Stimulated activated CD8-positive, alpha-beta memory T cell treated with anti-CD3 and anti-CD28 coated beads, Interleukin-15, amount 100 ng/mL, for 4 hours (primary cell): ENCODE measurements around the gene ASRGL1.

Source experiments
- DNase-seq, 2 donors: peaks; one replicate each; pipeline ENCODE4 v3.0.0-alpha.2; 2020; ENCODE audit warnings: low read depth in 2 of 2

Gene ASRGL1

DNA sequence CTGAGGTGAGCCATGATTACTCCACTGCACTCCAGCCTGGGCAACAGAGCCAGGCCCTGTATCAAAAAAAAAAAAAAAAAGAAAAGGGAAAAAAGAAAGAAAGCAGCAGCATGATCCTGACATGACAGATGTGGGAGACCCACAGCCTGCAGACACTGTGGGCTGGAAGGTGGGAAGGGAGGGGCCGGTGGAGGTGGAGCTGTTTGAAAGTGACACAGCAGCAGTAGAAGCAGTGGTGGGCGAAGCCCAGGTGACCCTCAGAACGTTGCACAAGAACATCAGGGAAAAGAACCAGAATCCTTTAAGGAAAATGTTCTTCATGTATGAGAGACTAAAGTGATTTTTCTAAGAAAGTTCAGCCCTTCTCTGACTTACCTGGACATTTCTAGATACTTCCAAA is 55.3 kb downstream of the ASRGL1 start:
- DNase-seq, result no peak

DNA sequence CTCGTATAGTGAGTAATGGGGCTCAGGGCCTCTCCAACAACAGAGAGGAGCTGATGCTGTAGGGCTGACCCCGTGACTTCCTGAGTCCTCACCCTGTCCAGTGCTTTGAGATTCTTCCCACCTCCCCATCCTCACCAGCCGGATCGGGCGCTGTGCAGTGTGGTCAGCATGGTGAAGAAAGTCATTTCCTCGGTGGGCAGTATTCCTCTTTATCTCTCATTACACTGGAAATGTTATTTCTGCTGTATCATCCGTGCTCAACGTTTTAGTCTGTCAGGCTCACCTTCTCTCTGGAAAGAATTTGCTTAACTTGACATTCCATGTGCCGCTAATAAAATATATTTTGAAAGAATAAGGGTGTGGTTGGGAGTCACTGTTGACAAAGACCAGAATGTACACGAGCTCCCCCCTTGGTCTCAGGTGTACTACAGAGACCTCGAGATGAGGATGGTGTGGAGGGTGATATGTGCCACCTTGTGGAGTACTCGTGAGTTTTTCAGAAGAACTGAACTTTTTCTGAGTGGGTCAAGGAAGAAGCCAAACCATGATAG is 55.9 kb downstream of the ASRGL1 start:
- no peak for DNase-seq

DNA sequence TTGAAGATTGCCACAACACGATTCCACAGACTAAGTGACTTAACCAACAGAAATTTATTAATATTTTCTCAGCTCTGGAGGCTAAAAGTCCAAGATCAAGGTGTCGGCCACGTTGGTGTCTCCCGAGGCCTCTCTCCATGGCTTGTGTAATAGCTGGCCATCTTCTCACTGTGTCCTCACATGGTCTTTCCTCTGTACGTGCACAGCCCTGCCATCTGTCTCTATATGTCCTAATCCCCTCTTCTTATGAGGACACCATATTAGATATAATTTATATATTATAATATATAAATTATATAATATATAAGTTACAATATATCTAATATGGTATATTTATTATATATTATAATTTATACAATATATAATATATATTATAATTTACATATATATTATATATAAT is 56.5 kb downstream of the ASRGL1 start:
- no peak for DNase-seq

DNA sequence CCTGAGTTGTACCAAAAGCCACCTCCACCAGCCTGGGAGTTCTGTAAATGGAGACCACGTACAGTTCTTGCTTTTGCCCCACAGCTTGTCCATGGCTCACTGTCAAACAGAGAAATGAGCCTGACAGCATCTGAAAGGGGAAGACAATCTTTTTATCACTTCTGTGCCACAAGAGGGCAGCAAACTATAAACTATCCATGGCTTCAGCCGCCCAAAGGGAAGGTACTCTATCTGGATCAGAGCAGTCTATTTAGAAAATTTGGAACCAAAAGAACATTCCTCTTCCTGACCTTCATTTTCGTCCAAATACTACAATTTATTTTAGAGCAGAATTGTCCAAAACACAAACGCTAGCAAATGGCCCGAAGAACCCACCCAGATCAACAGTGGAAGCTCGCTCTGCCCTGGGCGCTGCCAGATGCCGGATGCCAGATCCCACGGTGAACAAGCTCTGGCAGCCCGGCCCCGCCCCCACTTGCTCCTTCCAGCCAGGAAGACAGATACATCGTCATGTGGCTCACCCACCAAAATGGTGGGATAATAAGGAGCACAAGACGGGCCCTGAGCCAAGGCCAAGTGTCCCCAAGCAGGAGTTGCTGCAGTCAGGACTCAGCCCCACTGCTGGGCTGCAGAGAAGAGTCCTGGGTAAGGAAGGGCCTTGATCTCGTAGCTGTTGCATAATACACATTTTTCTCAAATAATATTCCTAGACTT is 57.7 kb downstream of the ASRGL1 start:
- no peak for DNase-seq

DNA sequence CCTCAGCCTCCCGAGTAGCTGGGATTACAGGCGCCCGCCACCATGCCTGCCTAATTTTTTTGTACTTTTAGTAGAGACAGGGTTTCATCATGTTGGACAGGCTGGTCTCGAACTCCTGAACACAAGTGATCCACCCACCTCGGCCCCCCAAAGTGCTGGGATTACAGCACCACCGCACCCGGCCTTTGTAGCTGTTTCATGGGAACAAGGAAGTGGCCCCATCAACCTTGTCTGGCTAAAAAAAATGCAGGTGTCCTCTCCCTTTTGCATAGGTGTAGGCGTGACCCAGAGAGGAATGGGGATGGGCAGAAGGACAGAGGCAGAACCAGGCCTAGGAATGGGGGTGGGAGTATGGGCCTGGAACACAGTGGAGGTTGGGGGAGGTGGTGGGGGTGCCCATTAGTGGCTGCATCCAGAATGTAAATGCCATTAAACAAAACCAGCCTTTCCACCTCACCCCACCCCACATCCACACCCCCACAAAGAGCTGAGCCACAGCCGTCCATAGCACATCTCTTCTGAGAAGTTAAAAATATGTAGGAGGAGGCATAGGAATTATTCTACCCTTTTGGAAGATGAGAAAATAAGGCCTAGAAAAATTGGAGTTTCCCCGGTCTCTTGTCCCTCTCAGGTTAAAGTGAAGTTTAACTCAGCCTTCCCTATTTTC is 58.8 kb downstream of the ASRGL1 start:
- DNase-seq, result no peak

DNA sequence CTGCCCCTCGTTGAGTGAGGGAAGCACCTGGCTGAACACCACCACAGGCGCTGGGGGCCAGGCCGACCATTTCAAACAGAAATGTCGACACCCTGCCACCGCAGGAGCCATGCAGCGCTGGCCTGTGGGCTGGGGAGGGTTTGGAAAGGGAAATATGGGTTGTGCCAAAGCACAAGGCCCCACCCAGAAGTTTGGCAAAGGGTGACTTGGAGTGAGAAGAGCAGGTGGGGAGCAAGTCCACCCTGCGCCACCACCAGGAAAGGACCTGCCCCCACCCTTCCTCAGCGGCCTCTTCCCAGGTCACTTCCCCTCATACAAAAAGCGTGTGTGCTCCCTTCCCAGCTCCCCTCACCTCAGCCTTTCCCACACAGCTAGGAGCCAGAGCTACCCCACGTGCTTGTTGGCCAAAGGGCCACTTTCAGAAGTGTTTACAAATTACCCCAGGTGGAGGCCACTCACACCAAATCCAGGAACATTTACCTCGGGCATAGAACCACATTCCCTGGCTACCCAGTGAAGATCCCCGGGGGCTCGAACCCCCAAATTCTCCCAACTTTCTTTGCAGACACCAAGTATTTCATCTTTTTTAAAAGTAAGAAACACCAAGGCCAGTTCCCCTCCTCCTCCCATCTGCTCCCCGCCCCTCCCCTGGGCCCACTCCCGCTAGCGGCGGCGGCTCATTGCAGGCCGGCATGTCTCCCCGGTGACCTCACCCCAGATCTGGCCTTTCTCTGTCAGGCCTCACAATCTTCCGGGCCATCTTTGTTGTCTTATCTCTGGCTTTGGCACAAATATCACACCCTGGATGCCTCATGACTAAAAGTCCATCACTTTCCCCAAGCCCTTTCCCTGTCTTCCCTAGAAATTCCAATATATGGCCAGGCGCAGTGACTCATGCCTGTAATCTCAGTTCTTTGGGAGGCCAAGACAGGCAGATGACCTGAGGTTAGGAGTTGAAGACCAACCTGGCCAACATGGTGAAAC is 61.1 kb downstream of the ASRGL1 start:
- no peak for DNase-seq

DNA sequence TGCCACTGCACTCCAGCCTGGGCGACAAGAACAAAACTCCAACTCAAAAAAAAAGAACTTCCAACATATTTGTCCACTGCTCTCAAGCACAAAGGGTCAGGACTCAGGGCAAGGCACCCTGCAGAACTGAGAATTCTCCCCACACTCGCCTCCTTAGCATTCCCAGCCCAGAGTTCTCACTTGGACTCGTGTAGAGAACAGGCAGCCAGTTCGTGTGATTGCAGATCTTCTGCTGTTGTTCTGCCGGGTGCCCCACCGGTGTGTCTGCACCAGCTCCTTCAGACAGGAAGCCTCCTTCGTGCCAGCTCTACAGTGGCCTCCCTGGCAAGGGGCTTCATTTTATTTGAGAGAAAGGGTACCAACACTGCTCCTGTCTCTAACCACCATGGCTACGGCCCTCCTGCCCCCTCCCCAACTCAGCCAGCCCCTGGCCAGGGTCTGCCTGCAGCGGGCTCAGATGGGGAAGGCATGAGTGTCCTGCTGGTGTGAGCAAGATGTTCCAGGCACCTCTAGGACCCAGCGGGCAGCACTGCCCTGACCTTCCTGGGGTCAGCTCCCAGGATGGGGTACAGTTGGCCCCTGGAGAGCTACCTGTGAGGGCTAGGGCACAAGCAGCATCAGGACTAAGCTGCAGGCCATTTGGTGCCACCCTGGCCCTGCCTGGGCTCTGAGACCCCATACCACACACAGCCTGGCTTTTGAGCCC is 62.1 kb downstream of the ASRGL1 start:
- no peak for DNase-seq

DNA sequence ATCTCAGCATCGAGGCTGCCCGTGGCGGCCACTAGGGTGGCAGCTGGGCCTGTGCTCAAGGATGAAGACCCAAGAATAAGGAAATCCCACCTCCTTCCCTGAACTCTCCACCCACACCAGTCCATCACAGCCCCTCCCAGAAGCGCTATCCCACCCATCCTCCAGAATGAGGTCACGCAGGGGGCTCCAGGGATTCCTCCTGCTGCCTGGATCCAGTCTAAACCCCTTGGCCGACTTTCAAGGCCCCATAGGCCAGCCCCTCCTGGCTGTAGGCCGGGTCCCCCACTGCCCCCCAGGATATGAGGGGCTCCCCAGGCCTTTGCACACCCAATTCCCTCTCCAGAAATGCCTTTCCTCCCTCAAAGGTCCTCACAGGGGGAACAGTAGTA is 62.6 kb downstream of the ASRGL1 start:
- no peak for DNase-seq

DNA sequence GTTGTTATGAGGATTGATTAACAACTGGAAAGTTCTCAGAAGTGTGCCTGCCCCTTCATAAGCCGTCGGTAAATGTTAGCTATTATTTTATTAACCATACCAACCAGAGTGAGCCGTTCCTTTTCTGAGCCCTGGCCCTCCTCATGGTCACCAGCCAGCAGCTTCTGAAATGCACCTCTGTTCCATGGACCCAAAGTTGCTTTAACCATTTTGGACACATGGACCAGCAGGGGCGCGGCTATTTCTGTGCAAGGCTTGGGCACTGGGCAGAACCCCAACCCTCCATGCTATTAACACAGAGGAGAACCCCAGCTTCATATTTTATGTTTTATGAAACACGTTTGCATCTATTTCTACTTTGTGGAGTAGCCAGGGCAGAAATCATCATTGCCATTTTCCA is 63.0 kb downstream of the ASRGL1 start:
- DNase-seq, result no peak

DNA sequence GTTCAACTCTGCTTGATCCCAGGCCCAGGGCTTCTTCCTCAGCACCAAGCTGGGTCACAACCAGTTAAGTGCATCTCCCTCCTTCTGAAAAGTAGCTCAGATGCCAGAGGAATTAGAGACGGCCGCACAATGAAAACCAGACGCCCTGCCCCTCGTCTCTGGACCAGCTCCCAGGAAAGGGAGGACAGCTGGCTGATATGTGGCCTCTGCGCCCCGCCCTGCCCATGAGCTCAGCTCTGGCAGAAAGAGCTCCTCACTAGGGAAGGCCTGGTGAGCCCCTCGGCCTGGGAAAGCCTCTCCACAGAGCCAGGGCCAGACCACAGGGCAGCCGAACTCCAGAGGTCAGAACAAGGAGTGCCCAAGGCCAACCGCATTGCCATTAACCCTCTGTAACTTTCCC is 63.5 kb downstream of the ASRGL1 start:
- no peak for DNase-seq

DNA sequence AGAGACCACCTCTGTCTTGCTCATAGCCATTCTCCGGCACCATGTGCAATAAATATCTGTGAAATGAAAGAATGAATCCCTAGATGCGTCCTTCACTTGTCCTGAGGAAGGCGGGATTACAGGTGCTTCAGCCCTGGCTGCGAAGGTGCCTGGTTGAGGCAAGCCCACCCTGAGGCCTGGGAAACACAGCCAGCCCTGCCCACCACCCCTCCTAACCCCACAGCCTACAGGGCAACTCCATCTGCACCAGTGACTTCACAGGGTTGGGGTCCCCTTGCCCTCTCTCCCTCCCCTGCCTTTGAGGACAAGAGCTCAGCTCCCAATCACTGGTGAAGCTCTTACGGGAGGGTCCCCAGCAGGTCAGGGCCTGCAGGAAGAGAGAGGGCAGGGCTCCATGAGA is 64.1 kb downstream of the ASRGL1 start:
- no peak for DNase-seq

DNA sequence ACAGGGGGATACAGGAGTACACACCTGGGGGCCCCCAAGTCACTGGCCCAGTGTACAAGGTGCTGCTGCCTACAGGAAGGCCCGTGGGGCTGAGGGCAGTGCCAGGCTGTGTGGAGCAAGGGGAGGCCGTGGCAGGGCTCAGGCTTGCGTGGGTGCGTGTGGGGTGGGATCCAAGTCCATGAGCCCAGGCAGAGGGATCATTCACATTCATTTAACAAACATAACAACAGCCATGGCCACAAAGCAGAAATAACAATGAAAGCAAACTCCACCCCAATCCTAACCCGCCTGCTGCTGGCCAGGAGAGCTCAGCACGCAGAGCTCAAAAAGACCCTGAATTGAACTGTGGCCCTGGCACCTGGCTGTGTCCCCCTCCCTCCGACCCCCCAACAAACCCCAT is 64.6 kb downstream of the ASRGL1 start:
- no peak for DNase-seq

DNA sequence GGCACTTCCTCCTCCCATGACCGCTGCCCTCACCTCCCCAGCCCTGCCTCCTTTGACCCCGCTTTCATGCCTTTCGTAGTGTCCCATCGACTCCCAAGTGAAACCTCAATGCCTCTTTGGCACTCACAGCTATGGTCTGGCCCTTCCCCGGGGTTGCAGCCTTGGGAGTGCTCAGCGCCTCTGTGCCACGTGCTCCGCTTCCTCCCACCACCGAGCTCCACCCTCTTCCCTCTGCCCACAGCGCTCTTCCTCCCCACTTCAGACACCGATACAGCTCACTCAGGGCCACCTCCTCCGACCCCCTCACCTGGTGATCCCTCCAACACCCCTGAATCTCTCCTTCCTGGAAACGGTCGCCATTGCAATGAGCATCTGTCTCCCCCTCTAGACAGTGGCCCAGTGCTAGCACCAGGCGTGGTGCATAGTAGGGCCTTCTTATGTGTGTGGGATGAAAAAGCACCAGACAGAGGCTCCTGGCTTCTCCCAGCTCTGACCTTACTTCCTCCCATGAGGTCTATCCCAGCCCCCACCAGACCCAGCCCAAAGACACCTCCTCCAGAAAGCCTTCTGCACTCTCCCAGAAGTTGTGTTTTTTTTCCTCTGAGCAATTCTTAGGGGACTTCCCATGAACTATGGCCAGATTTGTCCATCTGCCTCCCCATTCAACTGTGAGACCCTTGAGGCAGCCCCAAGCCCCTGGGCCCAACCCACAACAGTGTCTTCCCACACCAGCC is 65.1 kb downstream of the ASRGL1 start:
- DNase-seq, result peak; percentile 15 to 30

DNA sequence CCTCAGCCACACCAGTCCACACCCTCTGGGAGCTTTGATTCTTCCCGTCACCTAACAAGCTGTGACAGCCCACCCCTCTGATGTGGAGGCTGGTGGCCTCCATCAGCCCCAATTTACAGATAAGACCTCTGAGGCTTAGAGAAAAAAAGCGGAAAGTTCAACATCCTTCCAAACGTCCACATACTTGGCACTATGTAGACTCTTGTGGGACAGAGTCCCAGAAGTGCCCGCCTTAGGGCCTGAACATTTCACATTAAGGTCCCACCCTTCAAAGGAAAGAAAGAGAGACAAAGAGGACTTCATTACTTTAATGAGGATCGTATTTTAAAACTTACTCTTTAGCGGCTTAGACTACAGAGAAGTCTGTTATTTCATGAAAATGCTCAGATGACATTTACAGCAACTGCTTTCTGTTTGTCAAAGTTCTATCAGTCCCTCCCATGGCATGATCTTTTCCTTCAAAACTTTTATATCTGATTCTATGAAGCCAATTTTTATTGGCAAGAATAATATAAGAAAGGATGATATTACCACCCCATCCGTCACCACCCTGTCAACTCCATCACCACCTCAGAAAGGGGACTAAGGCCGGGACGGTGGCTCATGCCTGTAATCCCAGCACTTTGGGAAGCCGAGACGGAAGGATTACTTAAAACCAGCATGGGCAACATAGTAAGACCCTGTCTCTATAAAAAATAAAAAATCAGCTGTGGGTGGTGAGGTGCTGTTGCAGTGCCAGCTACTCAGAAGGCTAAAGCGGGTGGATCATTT is 65.9 kb downstream of the ASRGL1 start:
- DNase-seq, result no peak

DNA sequence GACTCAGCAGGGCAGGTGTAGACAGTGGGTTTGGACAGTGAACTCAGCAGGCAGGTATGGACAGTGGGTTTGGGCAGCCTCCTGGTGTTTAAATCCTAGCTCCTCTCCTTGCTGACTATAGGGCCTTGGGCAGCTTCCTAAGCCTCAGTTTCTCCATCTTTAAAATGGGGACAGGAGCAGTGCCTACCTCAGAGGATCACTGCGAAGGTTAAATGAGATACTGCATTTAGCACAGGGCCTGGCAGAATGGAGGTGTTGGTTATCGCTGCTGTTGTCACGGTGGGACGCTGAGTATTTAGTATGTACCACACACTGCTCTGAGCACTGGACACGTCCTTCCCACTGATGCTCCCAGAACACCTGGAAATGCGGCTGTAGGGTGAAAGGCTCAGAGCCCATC is 67.2 kb downstream of the ASRGL1 start:
- no peak for DNase-seq

DNA sequence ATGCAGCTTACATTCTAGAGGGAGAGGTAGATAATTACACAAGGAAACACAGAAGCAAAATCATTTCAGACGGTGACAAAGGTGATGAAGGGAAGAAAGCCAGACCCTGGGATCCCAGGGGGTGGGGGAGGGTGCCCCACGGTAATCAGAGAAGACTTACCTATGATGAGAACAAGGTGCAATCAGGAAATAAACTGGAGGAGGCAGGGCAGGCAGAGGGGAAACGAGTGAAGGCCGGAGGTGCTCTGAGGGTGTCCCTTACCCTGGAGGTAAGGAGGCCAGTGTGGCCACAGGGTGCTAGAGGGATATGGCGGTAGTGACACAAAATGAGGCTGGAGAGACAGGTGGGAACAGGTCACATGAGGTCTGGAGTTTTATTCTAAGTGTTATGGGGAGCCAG is 67.7 kb downstream of the ASRGL1 start:
- DNase-seq, result no peak

DNA sequence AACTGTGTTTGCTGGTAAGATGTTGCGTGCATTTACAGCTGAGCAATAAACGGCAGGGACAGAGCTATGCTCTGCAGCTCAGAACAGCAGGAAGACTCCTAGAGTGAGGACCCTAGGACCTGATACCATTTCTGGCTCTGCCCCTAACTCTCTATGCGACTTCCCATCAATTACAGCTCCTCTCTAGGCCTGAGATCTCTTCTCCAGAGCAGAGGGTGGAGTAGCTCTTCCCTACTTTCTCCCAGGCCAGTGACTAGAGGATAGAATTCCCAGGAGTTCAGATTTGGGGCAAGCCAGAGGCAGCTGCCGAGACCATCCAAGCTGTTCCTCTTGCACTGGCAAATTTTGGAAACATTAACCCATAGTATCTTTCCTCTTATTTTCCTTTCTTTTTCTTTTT is 68.8 kb downstream of the ASRGL1 start:
- no peak for DNase-seq

DNA sequence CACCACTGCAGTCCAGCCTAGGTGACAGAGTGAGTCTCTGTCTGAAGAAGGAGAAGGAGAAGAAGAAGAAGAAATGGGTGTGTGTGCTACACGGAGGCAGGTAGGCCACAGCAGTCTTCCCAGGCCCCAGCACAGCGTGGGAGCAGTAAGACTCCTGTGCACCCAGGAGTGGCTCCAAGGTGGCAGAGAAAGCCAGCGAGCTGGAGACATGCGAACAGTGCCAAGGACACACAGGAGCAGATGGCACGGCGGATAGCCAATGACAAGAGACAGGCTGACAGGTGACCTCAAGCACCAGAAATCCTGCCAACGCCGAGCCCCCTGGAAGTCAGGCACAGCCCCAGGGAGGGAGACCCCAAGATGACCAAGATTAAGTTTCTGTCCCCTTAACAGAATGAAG is 72.6 kb downstream of the ASRGL1 start:
- no peak for DNase-seq

DNA sequence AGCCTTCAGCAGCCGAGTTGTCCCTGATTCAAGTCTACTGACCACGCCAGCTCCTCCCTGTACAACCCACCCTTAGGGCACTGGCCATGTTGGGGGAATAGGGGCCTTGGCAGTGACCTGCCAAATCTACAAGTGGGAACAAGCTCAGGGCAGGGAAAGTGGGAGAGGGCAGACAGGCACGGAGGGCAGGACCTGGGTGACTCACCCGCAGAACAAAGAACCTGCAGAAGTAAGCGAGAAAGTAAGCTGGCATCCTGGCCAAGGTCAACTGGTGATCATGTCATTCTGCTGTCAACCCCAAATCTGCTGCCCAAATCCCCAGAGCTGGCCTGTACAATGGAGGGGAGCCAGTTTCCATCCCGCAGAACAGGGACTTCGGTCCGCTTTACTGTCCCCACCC is 73.7 kb downstream of the ASRGL1 start:
- no peak for DNase-seq

DNA sequence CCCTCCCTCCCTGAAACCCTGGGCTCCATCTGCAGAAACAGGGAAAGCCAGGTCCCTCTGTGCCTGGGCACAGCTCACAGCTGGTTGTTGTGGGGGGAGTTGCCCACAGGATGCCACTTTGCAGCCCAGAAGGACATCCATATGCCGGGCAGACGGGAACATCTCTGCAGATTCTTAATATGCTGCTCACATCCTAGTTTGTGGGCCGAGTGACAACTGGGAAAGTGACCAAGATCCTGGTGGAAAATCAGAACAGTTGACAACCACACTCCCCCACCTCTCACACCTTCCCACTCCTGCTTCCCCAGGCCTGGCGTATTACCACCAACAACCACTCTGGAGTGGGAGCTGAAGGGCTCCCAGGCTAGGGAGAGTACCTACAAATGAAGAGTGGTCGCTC is 74.3 kb downstream of the ASRGL1 start:
- DNase-seq, result no peak
